COLO829 (cell line): ENCODE data around the gene ACSS2.

Source experiments
- DNase-seq: peaks from one replicate; pipeline ENCODE4 v3.0.0; 2012; ENCODE audit warnings: low spot score

ACSS2 gene

DNA sequence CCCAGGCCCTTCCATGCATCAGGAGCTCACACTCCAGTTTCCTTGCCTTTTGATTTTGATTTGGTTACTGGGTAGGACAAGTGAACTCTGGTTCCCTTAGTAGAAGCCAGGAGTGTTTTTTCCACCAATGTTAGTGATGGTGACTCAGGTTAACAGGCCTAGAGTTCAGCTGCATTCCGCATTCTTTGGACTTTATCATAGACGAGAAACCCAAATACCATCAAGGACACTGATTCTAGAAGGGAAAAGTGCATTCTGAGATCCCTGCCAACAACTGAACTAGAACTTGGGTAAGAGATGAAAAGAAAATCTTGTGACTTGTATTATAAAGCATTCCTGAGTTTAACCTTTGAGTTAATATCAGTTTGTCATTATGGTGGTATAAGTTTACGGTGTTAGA is 70.2 kb downstream of the ACSS2 start:
- no peak for DNase-seq

DNA sequence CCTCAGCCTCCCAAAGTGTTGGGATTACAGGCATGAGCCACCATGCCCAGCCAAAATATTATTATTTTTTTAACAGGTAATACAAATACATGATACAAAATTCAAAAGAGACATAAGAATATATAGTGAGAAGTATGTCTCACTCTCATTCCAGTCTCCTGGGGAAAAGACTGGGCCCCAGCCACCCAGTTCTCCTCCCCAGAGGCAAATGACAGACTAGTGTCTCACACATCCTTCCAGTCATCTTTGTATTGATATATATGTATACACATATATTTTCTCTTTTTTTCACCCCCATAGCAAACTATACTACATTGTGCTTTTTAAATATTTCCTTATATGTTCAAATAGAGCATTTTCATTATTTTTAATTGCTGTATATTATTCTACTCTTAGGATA is 70.9 kb downstream of the ACSS2 start:
- no peak for DNase-seq

DNA sequence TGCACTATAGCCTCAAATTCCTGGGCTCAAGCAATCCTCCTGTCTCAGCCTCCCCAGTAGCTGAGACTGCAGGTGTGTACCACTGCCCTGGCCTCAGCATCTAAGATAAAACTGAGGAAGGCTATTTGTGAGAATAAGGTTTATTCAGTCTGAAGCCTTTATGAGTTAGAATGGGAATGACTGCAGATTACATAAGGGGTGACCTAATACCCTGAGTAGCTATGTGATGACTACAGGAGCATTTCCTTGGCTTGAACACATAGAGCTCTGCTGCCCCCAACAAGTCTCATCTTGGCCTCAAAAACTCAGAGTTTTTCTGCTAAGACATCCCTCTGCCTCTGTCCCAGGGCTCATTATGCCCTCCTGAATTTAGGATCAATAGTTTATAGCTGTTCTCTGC is 71.6 kb downstream of the ACSS2 start:
- no peak for DNase-seq

DNA sequence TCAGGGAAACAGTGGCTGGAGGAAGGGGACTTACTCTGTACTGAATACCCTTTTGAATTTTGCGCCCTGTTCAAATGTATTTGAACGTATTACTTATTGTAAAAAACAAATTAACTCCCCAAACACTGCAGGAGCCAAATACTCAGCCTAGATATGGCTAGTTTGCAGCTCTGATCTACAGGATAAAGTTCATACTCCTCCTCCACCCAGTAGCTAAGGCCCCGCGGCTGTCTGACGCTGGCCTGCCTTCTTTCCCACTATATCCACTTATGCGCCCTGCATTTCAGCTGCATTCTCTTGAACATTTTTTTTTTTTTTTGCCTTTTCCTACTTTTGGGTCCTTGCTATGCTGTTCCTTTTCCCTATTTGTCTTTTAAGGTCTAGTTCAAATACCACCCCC is 72.7 kb downstream of the ACSS2 start:
- DNase-seq: no peak

DNA sequence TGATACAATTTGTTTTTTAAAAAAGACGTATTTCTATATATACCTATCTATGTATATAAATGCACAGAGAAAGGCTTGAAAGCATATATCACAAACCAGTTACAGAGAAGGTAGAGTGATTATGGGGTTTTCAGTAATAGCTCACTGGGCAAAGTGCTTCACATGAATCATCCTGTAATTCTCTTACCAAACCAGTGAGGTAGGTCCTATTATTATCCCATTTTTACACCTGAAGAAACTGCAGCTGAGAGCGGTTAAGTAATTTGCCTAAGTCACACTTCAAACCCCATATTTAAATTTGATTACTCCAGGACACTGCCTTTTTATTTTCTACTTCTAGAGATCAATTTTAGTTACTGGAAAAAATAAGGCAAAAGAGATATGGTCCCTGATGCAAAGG is 74.8 kb downstream of the ACSS2 start:
- DNase-seq: no peak

DNA sequence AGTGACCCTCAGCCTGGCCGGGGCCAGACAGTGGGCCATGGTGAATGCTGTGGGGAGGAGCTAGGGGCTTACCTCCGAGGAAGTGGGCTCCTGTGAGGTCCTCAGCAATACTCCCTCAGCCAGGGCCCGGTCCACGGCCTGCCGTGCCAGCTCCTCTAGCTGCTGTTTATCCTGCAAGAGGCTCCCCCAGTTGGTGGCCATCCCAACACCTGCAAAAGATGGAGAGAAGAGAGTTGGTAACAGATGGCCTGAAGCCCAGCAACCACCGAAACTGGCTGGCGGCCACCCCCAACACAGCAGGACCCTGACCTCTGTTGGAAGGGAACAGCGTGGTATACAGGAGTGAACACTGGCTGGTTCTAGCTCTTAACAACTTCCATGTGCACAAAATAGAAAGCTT is 75.2 kb downstream of the ACSS2 start:
- no peak for DNase-seq

DNA sequence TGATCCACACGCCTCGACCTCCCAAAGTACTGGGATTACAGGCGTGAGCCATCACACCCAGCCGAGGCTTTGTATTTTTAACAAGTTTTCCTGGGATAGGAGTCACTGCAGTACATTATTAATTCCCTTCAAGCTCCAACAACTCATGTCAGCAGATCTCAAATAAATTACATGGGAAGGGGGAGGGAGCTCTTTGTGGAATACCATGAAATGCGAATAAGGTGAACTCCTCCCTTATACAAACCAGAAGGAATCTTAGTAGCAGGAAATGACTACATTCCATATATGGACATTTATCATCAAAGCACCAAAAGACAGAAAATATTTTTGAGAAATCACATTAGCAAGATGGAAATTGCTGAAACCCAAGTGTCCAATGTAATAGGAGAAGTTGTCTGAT is 76.3 kb downstream of the ACSS2 start:
- DNase-seq: peak; percentile 31

DNA sequence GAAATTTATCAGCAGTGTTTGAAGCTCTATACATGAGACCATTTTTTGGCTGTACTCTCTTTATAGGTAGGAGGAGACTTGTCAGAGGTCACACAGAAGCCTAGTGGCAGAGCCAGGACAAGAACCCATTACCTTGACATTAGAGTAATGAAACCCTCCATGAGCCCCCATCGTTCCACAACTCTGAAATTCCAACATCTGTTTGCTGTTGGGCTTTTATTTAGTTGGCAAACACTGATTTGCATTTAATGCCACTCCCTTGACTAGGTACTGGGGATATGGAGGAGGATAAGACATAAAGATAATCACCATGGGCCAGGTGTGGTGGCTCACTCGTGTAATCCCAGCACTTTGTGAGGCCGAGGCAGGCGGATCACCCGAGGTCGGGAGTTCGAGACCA is 77.5 kb downstream of the ACSS2 start:
- no peak for DNase-seq

DNA sequence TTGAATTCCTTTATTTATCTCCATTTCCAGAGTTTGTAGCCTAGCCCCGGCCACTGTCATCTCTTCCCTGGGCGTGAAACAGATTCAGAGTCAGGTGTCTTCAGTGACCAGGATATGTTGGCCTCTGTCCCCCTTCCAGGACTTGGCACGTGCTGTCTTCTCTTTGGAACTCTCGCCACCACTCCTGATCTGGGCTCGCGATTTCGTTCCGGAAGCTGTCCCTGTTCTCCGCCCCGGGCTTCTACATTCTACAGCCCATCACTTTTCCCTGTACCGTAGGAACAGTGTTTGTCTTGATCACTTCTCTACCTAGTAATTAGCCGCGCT is 78.5 kb downstream of the ACSS2 start:
- peak; percentile 44 for DNase-seq

DNA sequence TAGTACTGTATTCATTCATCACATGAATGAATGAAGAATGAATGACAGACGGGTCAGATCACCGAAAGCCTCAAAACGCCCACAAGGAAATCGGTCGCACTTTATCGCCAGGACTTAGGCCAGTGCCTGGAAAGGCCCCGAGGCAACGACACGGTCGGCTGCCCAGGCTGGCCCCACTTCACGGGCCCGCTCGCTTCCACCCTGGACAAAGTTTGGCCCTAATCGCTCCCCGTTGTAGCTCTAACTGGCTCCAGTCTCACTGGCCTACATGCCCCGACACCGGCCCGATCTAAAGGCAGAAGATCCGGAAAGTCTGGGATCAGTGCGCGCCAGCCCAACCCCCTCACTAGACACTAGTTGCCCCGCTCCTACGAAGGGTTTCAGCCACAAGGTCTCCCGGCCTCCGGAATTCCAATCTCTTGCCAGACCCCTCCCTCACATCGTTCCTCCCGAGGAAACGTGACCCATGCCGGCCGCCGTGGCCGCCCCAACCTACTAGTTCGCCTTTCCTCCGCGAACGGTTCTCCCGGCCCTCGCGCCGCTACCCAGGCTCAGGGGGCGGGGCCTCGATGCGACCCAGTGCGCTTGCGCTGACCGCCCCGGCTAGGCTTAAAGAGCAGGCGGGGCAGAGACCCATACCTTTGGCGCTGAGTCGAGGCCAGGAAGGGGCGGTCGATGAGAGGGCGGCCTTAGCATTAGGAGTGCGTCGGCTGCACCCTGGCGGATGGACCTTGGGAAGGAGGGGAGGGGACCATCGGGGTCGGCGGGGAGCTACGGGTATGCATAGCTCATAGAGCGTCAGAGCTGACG is 79.0 kb downstream of the ACSS2 start, which contains the start of the genes GSS and MYH7B:
GSS (minus strand) TSS at position 576 of the 810 bp plus-strand sequence. CDS start 3,954 bp downstream, outside the sequence.
MYH7B (plus strand) TSS at position 638 of the 810 bp plus-strand sequence. CDS start 22,138 bp downstream, outside the sequence.
- peak; percentile 97 for DNase-seq

DNA sequence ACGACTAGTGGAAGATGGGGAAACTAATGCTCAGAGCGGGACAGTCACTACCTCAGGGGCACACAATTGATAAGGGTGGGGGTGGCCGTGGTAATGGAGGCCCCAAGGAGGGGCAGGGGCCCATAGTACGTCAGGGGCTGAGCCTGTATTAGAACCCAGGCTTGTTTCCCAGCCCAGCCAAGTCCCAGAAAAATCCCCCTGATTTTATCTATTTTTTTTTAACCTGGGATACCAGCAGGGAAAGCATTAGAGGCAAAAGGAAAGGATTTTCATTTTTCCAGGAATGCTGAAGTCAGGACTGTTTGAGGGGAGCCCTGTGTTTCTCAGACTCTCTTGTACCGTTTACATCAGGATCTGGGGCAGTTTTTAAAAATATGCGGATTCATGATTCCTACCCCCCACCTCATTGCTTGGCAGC is 79.6 kb downstream of the ACSS2 start:
- DNase-seq: no peak

DNA sequence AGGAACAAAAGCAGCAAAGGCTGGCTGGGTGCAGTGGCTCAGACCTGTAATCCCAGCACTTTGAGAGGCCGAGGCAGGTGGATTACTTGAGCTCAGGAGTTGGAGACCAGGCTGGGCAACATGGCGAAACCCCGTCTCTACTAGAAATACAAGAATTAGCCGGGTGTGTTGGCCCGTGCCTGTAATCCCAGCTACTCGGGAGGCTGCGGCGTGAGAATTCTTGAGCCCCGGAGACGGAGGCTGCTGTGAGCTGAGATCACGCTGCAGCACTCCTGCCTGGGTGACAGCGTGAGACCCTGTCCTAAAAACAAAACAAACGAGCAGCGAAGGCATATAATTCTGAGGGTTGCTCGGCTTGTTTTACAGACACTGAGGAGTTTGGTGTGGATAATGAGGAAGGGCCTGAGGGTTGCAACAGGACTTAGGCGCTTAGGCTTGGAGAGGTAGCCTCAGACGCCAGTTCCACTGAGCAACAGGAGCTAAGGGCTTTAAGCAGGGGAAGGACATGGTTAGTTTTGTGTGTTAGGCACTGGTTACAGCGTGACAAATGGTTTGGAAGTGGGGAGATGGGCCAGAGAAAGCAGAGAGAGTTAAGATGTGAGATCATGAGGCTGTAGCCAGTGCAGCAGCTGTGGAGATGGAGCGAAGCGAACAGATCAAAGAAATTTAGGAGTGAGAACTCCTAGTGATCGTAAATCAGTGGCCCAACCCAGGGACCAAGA is 80.5 kb downstream of the ACSS2 start:
- no peak for DNase-seq

DNA sequence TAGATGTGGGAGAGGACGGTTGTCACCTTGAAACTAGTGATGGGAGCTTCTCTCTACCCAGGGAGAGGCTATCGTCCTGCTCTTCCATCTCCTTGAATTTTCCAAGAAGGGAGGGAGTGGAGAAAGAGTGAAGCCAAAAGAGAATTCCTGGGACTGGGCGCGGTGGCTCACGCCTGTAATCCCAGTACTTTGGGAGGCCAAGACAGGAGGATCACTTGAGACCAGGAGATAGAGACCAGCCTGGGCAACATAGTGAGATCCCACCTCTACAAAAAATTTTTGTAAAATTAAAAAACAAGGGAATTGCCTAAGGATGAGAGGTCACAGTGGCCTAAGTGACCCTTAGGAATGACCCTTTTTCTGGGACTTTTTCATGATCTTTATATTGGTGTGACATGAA is 88.1 kb downstream of the ACSS2 start:
- no peak for DNase-seq

DNA sequence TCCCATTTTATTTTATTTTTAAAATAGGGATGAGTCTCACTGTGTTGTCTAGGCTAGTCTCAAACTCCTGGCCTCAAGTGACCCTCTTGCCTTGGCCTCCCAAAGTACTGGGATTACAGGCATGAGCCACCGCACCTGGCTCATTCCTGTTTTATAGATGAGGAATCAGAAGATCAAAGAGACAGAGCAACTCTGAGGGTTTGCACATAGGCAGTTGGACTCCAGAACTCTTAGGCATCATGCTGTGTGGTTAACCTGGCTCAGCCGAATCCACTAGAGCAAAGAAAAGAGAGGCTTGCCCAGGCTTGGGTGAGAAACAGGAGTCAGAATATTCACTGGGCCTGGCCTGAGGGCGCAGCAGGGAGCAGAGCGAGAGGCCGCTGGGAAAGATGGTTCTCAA is 88.6 kb downstream of the ACSS2 start:
- DNase-seq: no peak

DNA sequence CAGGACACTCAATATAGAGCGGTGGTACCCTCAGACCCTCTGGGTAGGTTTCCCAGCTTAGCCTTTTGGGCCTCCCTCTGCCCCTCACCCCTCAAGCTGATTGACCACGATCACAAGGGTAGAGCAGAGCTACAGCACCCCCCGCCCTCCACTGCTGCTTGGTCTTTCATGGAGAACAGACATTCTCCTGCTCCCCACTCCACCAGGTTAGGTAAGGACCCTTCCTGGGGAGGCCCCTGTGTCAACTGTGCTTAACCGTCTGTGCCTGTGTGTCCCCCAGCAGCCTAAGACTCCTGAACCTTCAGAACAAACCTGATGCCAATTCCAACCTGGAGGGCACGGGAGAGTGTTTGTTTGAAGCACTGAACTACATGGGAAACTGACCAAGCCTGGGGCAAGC is 91.0 kb downstream of the ACSS2 start:
- no peak for DNase-seq

DNA sequence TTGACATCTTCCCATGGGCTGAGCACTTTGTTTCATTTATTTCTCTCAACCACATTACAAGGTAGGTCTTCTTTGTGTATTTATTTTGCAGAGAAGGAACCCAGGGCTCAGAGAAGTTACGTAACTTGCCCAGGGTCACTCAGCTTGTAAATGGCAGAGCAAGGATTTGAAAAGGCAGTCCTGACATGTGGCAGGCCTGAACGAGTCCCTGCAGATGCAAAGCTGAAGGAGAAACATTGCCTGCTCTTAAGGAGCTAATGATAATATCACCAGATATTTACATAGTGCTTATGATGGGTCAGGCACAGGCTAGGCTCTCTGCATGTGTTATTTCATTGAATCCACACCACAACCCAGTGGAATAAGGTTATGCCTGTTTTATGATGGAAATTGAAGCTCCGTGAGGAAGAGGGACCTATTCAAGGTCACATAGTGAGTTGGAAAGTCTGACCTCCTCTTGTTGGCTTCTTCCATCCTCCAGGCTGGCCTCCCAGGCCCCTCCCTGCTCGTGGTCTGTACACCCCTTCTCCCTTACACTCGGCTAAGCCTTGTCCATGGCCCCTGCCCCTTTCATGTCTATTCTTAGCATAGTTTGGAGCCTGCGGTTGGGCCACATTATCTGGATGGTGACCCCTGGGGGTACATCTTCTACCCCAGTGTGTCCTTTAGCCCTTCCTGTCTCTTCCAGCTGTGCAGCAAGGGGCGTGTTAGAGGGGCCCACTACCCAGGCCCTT is 91.8 kb downstream of the ACSS2 start:
- DNase-seq: no peak

DNA sequence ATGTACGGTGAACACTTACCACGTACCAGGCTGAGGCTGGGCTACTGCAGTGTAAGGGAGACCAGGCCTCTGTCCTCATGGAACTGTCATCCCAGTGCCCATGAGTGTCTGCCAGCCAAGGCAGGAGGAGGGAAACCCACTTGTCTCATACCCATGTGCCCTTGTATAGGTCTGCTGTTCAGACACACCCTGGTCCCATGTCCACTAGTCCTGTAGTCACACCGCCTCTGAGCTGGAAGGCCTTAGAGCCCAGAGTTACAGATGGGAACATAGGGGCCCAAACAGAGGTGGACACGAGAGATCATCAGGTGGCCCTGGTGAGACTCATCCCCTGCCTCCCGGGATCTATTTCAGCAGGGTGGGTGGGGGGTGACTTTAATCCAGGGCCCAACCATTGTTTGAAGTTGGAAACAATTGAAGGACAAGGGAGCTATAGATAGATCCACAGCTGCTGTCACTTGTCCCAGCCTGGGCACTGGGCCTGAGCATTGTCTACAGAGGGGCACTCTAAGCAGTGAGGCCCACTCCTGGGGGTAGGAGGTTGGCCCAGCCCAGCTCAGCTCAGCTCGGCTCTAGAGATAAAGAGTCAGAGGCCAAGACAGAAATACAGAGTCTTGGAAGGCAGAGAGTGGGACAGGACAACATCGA is 93.9 kb downstream of the ACSS2 start:
- no peak for DNase-seq

DNA sequence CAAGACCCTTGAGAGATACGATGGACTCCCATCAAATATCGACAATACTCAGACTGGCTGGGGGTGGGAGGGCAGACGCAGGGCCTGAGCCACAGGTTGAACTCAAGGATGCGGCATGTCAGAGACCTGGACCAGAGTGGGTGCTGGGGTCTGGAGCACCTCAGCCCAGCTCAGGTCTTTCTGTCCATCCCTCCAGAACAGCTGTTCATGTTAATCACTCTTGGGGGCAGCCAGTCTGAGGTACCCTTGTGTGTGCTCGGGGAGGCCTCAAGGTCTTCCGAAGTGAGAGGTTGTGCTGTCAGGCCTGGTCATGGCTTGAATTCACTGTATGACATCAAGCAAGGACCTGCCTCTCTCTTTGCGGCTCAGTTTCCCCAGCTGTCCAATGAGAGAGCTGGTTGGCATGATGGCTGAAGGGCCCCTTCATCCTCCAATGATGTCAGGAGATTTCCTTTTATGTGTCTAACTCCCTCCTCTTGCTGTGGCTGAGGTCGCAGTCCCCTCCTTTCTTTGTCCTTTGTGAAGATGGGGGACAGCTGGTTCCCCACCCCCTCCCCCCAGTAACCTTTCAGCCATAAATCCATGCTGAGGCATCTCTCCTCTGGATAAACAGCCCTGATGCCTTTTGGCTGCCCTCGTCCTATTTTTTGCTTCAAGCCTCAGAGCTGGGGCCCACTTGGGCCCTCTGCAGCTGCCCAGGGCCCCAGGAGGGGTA is 94.6 kb downstream of the ACSS2 start:
- no peak for DNase-seq

DNA sequence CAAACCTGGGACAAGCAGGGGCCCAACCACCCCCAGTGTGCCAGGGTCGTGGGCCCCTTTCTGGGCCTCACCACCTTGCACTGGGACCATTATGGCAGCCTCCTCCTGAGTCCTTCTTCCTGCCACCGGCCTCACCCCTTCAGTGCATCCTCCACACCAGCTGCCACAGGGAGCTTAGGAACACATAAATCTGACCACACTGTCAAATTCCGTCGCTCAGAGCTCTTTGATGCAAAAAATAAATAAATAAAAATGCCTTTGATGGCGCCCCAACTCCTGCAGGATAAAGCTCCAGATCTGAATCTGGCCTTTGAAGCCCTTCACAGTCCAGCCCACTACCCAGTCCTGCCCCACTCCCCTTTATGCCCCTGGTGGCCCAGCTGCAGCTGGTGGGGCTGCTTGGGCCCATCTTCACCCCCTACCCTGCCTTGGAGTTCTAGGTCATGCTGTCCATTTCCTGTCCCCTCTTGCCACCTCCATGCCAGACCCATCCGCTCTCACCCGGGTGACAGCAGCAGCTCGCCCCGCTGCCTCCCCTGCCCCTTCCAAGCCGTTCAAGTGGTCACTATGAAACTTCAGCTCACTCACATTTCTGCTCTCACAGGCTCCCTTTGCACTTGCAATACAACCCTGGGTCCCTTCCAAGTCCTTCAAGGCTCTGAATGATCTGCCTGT is 95.3 kb downstream of the ACSS2 start:
- DNase-seq: no peak

DNA sequence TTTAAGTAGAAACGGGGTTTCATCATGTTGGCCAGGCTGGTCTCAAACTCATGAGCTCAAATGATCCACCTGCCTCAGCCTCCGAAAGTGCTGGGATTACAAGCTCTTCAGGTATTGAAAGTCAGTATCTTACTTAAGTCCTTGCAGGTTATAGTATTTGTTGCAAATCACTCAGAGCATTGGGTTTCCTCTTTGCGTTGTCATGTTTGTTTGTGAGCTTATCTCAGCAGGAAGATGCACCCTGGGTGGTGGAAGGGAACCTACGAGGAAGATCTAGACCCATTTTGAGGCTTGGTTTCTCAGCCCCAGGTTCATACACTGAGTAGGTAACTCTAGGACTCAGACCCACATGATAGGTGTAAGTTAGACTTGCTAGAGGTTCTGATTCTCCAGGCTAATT is 97.8 kb downstream of the ACSS2 start:
- no peak for DNase-seq

DNA sequence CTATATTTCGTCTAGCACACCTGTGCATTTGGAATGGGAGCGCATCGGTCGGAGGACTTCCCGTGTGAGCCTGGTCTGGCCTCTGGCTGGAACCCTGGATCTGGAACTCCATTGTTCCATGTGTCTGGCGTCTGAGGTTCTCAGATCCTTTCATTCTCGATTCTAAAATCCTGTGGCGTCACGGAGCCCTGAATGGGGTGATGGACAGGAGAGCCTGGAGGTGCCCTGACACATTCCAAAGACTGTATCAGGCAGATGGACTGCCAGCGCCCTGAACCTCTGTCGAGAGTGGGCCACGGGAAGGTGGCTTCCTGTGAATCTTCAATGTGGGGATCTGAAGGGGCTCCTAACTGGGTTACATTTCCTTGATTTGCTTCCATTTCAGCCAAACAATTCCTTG is 99.9 kb downstream of the ACSS2 start:
- DNase-seq: no peak
